Trophoblast cell (in vitro differentiated cells and primary cell): Measurements from ENCODE around the gene MRTFA.
A peak's percentile ranks its signal among the peaks of the same experiment; 100 is the strongest.
"Not testable (repeated sequence)": the region's sequence is repeated elsewhere in the genome, so short reads cannot be mapped to it uniquely, and the experiment has no call there.

Experiments
- DNase-seq, 2 donors: peaks; one replicate each; pipeline ENCODE4 v3.0.0-alpha.2; 2016
- H2AFZ ChIP-seq: 2 replicates; pipeline ENCODE4 v1.6.1; 2013; ENCODE audit warnings: low read length, moderate library complexity, mild to moderate bottlenecking; ENCODE audit not compliant: insufficient read depth, poor library complexity
- H2AK5ac ChIP-seq: 2 replicates; pipeline ENCODE4 v1.6.1; 2013; ENCODE audit warnings: mild to moderate bottlenecking, low read length
- H2BK120ac ChIP-seq: 2 replicates; pipeline ENCODE4 v1.6.1; 2013; ENCODE audit warnings: low read length, mild to moderate bottlenecking, moderate library complexity; ENCODE audit not compliant: insufficient read depth, poor library complexity
- H2BK12ac ChIP-seq: 2 replicates; pipeline ENCODE4 v1.6.1; 2013; ENCODE audit warnings: mild to moderate bottlenecking, low read length, moderate library complexity
- H2BK5ac ChIP-seq: 2 replicates; pipeline ENCODE4 v1.6.1; 2013; ENCODE audit warnings: low read length, low read depth, moderate library complexity, mild to moderate bottlenecking; ENCODE audit not compliant: poor library complexity
- H3K14ac ChIP-seq: 2 replicates; pipeline ENCODE4 v1.6.1; 2013; ENCODE audit warnings: mild to moderate bottlenecking, low read length
- H3K18ac ChIP-seq: 2 replicates; pipeline ENCODE4 v1.6.1; 2013; ENCODE audit warnings: mild to moderate bottlenecking, low read length
- H3K23ac ChIP-seq: 2 replicates; pipeline ENCODE4 v1.6.1; 2013; ENCODE audit warnings: low read length
- H3K27ac ChIP-seq: 2 replicates; pipeline ENCODE4 v1.5.1; 2013; ENCODE audit warnings: low read depth, mild to moderate bottlenecking, inconsistent platforms, low read length, moderate library complexity
- H3K27me3 ChIP-seq: 2 replicates; pipeline ENCODE4 v1.6.1; 2013; ENCODE audit warnings: inconsistent platforms, mild to moderate bottlenecking, low read length, moderate library complexity; ENCODE audit not compliant: insufficient read depth
- H3K36me3 ChIP-seq, 2 experiments: 1 replicate in 1 of 2; 2 replicates in 1 of 2; pipeline ENCODE4 v1.6.1; 2013; ENCODE audit warnings: low read length in 2 of 2, mild to moderate bottlenecking in 2 of 2, moderate library complexity in 1 of 2; ENCODE audit not compliant: insufficient read depth in 2 of 2, control insufficient read depth in 1 of 2
- H3K4ac ChIP-seq: 2 replicates; pipeline ENCODE4 v1.6.1; 2013; ENCODE audit warnings: low read depth, mild to moderate bottlenecking, low read length, moderate library complexity
- H3K4me1 ChIP-seq, 2 experiments: 1 replicate in 1 of 2; 2 replicates in 1 of 2; pipeline ENCODE4 v1.6.1; 2013; ENCODE audit warnings: low read length in 2 of 2, mild to moderate bottlenecking in 2 of 2, moderate library complexity in 1 of 2; ENCODE audit not compliant: insufficient read depth in 2 of 2, control insufficient read depth in 1 of 2
- H3K4me2 ChIP-seq: 2 replicates; pipeline ENCODE4 v1.6.1; 2013; ENCODE audit warnings: inconsistent platforms, mild to moderate bottlenecking, low read length, moderate library complexity
- H3K4me3 ChIP-seq: 2 replicates; pipeline ENCODE4 v1.5.1; 2013; ENCODE audit warnings: mild to moderate bottlenecking, low read depth, low read length, inconsistent platforms
- H3K79me1 ChIP-seq: one replicate; pipeline ENCODE4 v1.6.1; 2013; ENCODE audit warnings: low read length
- H3K79me2 ChIP-seq: 2 replicates; pipeline ENCODE4 v1.6.1; 2013; ENCODE audit warnings: low read length, mild to moderate bottlenecking; ENCODE audit not compliant: control insufficient read depth, insufficient read depth, poor library complexity
- H3K9ac ChIP-seq: 2 replicates; pipeline ENCODE4 v1.6.1; 2013; ENCODE audit warnings: mild to moderate bottlenecking, low read length
- H3K9me3 ChIP-seq: 2 replicates; pipeline ENCODE4 v1.6.1; 2013; ENCODE audit warnings: low read depth, mild to moderate bottlenecking, control low read depth, inconsistent platforms, low read length; ENCODE audit not compliant: insufficient read depth
- H4K12ac ChIP-seq: 2 replicates; pipeline ENCODE4 v1.6.1; 2013; ENCODE audit warnings: low read depth, mild to moderate bottlenecking, low read length, moderate library complexity
- H4K8ac ChIP-seq: 2 replicates; pipeline ENCODE4 v1.6.1; 2013; ENCODE audit warnings: low read depth, mild to moderate bottlenecking, low read length, moderate library complexity
- H4K91ac ChIP-seq: one replicate; pipeline ENCODE4 v1.6.1; 2013; ENCODE audit warnings: low read depth, mild to moderate bottlenecking, low read length, moderate library complexity
- WGBS: extraction: QIAGEN DNeasy Blood & Tissue Kit; methylation state at CpG from one replicate; pipeline ENCODE4 v1.1.7; 2013; ENCODE audit warnings: missing lambda C conversion rate; ENCODE audit not compliant: insufficient read length, insufficient coverage; ENCODE audit errors: extremely low coverage; 5-methylcytosine and 5-hydroxymethylcytosine counted together

MRTFA gene

DNA sequence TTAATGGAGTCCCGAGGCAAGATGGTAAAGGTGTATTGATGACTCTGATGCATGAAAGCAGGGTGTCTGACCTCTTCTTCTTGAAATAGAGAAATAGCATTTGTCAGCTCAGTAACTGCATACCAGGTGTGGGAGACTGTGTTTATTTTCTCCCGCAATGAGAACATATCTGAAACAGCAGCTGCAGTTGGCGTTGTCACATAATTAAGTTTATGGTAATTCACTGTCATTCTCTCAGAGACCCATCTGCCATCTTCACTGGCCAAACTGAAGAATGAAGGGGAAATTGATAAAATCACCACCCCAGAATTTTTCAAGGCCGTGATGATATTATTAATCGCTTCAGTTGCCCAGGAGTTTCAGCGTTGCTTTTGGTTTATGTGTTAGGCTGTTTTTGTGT lies 22.6 kb upstream of the MRTFA start:
- no peak overlapping the region for H3K23ac ChIP-seq
- H3K9ac ChIP-seq, result no peak overlapping the region
- no peak overlapping the region for H3K4ac ChIP-seq
- no peak for DNase-seq
- H3K4me2 ChIP-seq, result no peak overlapping the region
- no peak overlapping the region for H3K4me3 ChIP-seq
- peaks cover 8% of the 10 kb centered on the region for H3K79me1 ChIP-seq
- H4K91ac ChIP-seq, result no peak overlapping the region
- H2AK5ac ChIP-seq, result no peak overlapping the region
- no peak overlapping the region for H3K27ac ChIP-seq
- H3K36me3 ChIP-seq, result no peaks in the 10 kb centered on the region
- no peaks in the 10 kb centered on the region for H3K79me2 ChIP-seq
- H3K14ac ChIP-seq, result no peak overlapping the region
- no peaks in the 10 kb centered on the region for H3K27me3 ChIP-seq
- H2BK5ac ChIP-seq, result no peak overlapping the region
- H2AFZ ChIP-seq, result no peak overlapping the region
- no peak overlapping the region for H4K8ac ChIP-seq
- H3K4me1 ChIP-seq, result peaks cover 11% of the 10 kb centered on the region in 2 experiments
- H3K18ac ChIP-seq, result no peak overlapping the region
- no peak overlapping the region for H2BK120ac ChIP-seq
- H3K9me3 ChIP-seq, result no peaks in the 10 kb centered on the region
- no CpG with 5 or more reads among the region's 6 CpGs for WGBS
- no peak overlapping the region for H4K12ac ChIP-seq
- H2BK12ac ChIP-seq, result no peak overlapping the region

GRCh38 chr22:40656651-40657050 lies 20.1 kb upstream of the MRTFA start:
- not testable (repeated sequence) for H4K12ac ChIP-seq, H3K9ac ChIP-seq, H3K27ac ChIP-seq, H3K14ac ChIP-seq, H4K91ac ChIP-seq, H2BK12ac ChIP-seq, H3K4ac ChIP-seq, H2BK120ac ChIP-seq, H3K18ac ChIP-seq, H4K8ac ChIP-seq, H3K36me3 ChIP-seq, H3K9me3 ChIP-seq, H2AFZ ChIP-seq, H2BK5ac ChIP-seq, H3K27me3 ChIP-seq, H3K4me2 ChIP-seq, H2AK5ac ChIP-seq, H3K79me2 ChIP-seq, H3K4me3 ChIP-seq, H3K23ac ChIP-seq
- DNase-seq, result peak; percentile 46 to 72
- WGBS, result no CpG with 5 or more reads among the region's 10 CpGs
- Histone ChIP-seq H3K79me1 (peaks cover 26% of the 10 kb centered on the region), H3K4me1 (peaks cover 27 to 29% of the 10 kb centered on the region in 2 experiments)

- H3K27me3 ChIP-seq, H4K8ac ChIP-seq, H3K14ac ChIP-seq, H4K91ac ChIP-seq, H3K79me2 ChIP-seq, H2AFZ ChIP-seq, H3K18ac ChIP-seq, H2BK12ac ChIP-seq, H3K9ac ChIP-seq, H2BK120ac ChIP-seq, H3K4me2 ChIP-seq, H2AK5ac ChIP-seq, H3K23ac ChIP-seq, H3K4ac ChIP-seq, H3K36me3 ChIP-seq, H3K4me3 ChIP-seq, H3K9me3 ChIP-seq, H4K12ac ChIP-seq, H3K27ac ChIP-seq, H2BK5ac ChIP-seq: not testable (repeated sequence)
- H3K79me1 ChIP-seq, result peaks cover 29% of the 10 kb centered on the region
- no CpG with 5 or more reads among the region's 3 CpGs for WGBS
- DNase-seq, result peak; percentile 78 to 88
- H3K4me1 ChIP-seq, result peaks cover 29 to 32% of the 10 kb centered on the region in 2 experiments
Measured at GRCh38 chr22:40655941-40656340, 19.4 kb upstream of the MRTFA start.

DNA sequence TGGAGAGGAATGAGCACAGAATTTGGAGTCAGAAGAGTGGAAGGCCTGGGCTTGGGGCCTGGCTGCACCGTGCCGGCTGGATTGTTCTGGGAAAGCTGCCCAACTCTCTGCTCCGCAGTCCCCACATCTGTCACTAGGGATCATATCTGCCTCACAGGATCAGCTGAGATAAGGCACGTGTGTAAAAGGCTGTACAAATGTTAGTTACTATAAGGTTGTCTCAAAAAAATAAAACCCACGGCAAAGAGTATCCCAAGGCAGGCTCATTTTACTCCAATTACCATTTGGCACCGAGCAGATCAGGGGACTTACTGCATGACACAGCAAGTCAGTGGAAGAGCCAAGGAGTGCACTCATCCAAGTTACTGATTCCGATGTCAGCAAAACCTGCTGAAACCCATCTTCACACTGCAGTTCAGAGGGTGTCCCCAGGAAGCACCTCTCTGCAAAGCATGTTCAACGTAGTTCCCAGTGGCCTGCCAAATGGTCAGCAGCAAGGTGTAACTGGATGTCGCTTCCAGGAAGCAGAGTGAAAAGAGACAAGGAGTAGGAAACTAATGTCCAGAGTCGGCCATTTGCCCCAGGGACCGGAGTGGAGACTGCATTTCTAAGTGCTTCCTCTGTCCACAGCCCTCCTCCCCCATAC lies 18.1 kb upstream of the MRTFA start:
- Histone ChIP-seq H3K27me3 (no peaks in the 10 kb centered on the region), H3K79me1 (peaks cover 29% of the 10 kb centered on the region), H3K4me2 (no peak overlapping the region), H2BK5ac (peak overlapping the region; percentile 11), H3K9me3 (no peaks in the 10 kb centered on the region), H3K27ac (peak overlapping the region; percentile 26), H3K18ac (peak overlapping the region; percentile 25), H3K14ac (peak overlapping the region; percentile 7), H3K4me1 (peaks cover 29 to 32% of the 10 kb centered on the region in 2 experiments), H2AFZ (no peak overlapping the region), H3K4me3 (no peak overlapping the region), H2AK5ac (no peak overlapping the region), H3K36me3 (no peaks in the 10 kb centered on the region), H3K23ac (no peak overlapping the region), H3K79me2 (peaks cover 5% of the 10 kb centered on the region), H4K91ac (peak overlapping the region; percentile 49), H2BK120ac (peak overlapping the region; percentile 6), H4K12ac (no peak overlapping the region), H3K9ac (no peak overlapping the region), H3K4ac (no peak overlapping the region), H4K8ac (peak overlapping the region; percentile 10), H2BK12ac (peak overlapping the region; percentile 16)
- WGBS, result no CpG with 5 or more reads among the region's 11 CpGs
- DNase-seq, result peak in 1 of 2 donors; percentile 51
